ENCODE data around the gene MYEOV.

Gene MYEOV

DNA sequence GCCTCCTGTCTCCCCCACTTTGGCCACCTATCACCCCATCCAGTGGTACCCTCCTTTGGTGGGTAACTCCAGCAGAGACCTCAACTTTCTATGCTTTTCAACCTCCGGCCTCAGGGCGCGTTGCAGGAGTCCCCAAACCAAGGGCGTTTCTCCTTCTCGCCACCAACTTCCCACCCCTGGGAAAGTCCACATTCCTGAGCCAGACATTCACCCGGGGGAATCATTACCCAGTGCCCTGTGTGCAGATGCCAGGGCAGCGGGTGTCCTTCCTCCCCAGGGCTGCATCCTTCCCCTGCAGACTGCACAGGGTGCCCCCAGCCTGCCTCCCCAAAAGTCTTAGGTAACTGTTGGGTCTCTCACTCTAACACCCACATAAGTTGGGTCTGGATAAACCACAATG lies 26.4 kb downstream of the MYEOV start:
- ChIA-PET POLR2A (no interaction called here), CTCF (no interaction called here)
- no peak overlapping the region for H3K27ac ChIP-seq (ENCODE audit: extremely low read depth, low read depth, low read length)
- no peaks in the 10 kb centered on the region for H3K4me1 ChIP-seq (ENCODE audit: control insufficient read depth, insufficient read depth, low read length)
- TF ChIP-seq ZNF184 (tag by site-specific recombination; IDR thresholded peaks at IDR 0.05): no peak
- no peak for TF ChIP-seq ZNF274 (IDR thresholded peaks at IDR 0.05; ENCODE audit: low read length)
- no peak for TF ChIP-seq ZNF274 (tag by site-specific recombination; IDR thresholded peaks at IDR 0.05; ENCODE audit: borderline replicate concordance)
- no peak for TF ChIP-seq ZNF211 (tag by site-specific recombination; IDR thresholded peaks at IDR 0.05; ENCODE audit: low read depth)
- TF ChIP-seq ZNF510 (tag by site-specific recombination; IDR thresholded peaks at IDR 0.05; ENCODE audit: insufficient replicate concordance): no peak
- TF ChIP-seq ZNF24 (tag by site-specific recombination; IDR thresholded peaks at IDR 0.05): no peak
- no peak for TF ChIP-seq ZNF350 (tag by site-specific recombination; IDR thresholded peaks at IDR 0.05)
- TF ChIP-seq, protein P1, sequence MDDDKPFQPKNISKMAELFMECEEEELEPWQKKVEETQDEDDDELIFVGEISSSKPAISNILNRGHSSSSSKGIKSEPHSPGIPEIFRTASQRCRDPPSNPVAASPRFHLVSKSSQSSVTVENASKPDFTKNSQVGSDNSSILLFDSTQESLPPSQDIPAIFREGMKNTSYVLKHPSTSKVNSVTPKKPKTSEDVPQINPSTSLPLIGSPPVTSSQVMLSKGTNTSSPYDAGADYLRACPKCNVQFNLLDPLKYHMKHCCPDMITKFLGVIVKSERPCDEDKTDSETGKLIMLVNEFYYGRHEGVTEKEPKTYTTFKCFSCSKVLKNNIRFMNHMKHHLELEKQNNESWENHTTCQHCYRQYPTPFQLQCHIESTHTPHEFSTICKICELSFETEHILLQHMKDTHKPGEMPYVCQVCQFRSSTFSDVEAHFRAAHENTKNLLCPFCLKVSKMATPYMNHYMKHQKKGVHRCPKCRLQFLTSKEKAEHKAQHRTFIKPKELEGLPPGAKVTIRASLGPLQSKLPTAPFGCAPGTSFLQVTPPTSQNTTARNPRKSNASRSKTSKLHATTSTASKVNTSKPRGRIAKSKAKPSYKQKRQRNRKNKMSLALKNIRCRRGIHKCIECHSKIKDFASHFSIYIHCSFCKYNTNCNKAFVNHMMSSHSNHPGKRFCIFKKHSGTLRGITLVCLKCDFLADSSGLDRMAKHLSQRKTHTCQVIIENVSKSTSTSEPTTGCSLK (tag by site-specific recombination; IDR thresholded peaks at IDR 0.05): no peak
- TF ChIP-seq, protein P2, sequence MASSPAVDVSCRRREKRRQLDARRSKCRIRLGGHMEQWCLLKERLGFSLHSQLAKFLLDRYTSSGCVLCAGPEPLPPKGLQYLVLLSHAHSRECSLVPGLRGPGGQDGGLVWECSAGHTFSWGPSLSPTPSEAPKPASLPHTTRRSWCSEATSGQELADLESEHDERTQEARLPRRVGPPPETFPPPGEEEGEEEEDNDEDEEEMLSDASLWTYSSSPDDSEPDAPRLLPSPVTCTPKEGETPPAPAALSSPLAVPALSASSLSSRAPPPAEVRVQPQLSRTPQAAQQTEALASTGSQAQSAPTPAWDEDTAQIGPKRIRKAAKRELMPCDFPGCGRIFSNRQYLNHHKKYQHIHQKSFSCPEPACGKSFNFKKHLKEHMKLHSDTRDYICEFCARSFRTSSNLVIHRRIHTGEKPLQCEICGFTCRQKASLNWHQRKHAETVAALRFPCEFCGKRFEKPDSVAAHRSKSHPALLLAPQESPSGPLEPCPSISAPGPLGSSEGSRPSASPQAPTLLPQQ (tag by site-specific recombination; IDR thresholded peaks at IDR 0.05): no peak
- TF ChIP-seq, protein P3, sequence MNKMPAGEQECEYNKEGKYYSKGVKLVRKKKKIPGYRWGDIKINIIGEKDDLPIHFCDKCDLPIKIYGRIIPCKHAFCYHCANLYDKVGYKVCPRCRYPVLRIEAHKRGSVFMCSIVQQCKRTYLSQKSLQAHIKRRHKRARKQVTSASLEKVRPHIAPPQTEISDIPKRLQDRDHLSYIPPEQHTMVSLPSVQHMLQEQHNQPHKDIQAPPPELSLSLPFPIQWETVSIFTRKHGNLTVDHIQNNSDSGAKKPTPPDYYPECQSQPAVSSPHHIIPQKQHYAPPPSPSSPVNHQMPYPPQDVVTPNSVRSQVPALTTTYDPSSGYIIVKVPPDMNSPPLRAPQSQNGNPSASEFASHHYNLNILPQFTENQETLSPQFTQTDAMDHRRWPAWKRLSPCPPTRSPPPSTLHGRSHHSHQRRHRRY (tag by site-specific recombination; IDR thresholded peaks at IDR 0.05): no peak
- TF ChIP-seq ZNF658 (tag by site-specific recombination; IDR thresholded peaks at IDR 0.05): no peak
- no peak overlapping the region for H3K4me3 ChIP-seq (ENCODE audit: low read depth, low read length)
- no peaks in the 10 kb centered on the region for H3K9me3 ChIP-seq (ENCODE audit: control insufficient read depth, insufficient read depth, low read depth, low read length)
- no peaks in the 10 kb centered on the region for H3K36me3 ChIP-seq (ENCODE audit: control insufficient read depth in 2 of 2, insufficient read depth in 1 of 2, low read length in 2 of 2)

DNA sequence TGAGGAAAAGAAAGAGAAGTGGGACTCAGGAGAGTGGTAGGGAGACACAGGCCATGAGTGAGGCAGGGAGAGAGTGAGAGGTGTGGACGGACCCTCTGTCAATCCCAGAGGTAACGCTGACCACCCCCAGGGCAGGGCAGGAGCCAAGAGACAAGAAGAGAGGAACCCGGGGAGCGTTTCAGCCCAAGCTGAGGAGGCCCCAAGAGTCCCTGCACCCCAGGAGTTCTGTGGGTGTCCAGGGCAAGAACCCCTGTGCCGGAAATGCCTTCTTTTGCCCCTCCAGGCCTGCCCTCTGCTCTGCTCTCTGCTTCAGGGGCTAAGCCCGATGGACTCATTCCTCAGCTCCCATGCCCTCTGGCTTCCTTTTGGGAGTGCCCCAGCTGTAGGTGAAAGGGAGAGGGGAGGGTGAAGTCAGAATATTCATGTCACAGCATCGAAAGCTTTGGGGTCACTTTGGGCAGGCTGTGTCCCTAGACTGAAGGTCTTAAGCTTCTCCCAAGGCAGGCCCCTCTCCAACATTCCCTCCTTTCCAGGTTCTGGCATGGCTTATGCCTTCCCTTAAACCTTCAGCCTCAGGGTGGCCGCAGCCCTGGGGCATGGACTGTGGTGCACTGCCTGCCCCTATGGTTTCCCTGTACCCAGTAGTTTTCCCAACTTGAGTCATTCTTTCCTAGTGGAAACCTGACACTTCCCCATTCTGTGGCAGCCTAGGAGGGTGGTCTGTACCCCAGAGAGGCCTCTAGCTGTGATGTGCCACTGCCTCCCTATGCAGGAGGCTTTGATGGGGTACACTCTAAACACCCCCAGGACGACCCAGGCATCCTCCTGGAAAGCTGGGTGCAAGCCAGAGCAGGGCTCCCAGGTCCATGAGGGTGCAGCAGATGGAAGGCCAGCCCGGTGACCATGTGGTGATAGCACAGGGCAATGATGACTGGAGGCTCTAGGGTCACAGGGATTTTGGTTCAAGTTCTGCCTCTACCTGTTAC lies 27.1 kb downstream of the MYEOV start:
- no peaks in the 10 kb centered on the region for H3K9me3 ChIP-seq (ENCODE audit: control insufficient read depth, insufficient read depth, low read depth, low read length)
- TF ChIP-seq ZNF530 (tag by site-specific recombination; IDR thresholded peaks at IDR 0.05; ENCODE audit: low read depth): no peak
- TF ChIP-seq ZNF266 (tag by site-specific recombination; IDR thresholded peaks at IDR 0.05; ENCODE audit: low read depth): no peak
- TF ChIP-seq, protein P4, sequence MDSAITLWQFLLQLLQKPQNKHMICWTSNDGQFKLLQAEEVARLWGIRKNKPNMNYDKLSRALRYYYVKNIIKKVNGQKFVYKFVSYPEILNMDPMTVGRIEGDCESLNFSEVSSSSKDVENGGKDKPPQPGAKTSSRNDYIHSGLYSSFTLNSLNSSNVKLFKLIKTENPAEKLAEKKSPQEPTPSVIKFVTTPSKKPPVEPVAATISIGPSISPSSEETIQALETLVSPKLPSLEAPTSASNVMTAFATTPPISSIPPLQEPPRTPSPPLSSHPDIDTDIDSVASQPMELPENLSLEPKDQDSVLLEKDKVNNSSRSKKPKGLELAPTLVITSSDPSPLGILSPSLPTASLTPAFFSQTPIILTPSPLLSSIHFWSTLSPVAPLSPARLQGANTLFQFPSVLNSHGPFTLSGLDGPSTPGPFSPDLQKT (IDR thresholded peaks at IDR 0.05; ENCODE audit: borderline replicate concordance, low read depth, low read length): no peak
- peak; percentile 67 for TF ChIP-seq ZIC2 (tag by site-specific recombination; IDR thresholded peaks at IDR 0.05)
- no peak for TF ChIP-seq ZNF571 (tag by site-specific recombination; IDR thresholded peaks at IDR 0.05)
- TF ChIP-seq ZNF626 (tag by site-specific recombination; IDR thresholded peaks at IDR 0.05): no peak
- TF ChIP-seq GLIS1 (tag by site-specific recombination; IDR thresholded peaks at IDR 0.05): peak; percentile 66
- TF ChIP-seq ZNF529 (tag by site-specific recombination; IDR thresholded peaks at IDR 0.05; ENCODE audit: insufficient replicate concordance): no peak
- POLR2A ChIA-PET: no interaction called here
- CTCF ChIA-PET: no interaction called here
- H3K27ac ChIP-seq (ENCODE audit: extremely low read depth, low read depth, low read length): no peak overlapping the region
- no peak overlapping the region for H3K4me3 ChIP-seq (ENCODE audit: low read depth, low read length)
- H3K36me3 ChIP-seq (ENCODE audit: control insufficient read depth in 2 of 2, insufficient read depth in 1 of 2, low read length in 2 of 2): no peaks in the 10 kb centered on the region
- H3K4me1 ChIP-seq (ENCODE audit: control insufficient read depth, insufficient read depth, low read length): no peaks in the 10 kb centered on the region

Measured in HEK293 (cell line).